H9 (cell line): ENCODE data around the gene DENND1A. TPM values are rescaled to one million over a fixed set of nuclear protein-coding genes. Genes with fewer than 3 reads are reported as not detected.

Experiments used
- DNase-seq: peaks from one replicate; pipeline ENCODE4 v3.0.0-alpha.2; 2017
- H2AFZ ChIP-seq: one replicate; pipeline ENCODE4 v1.6.1; 2013; ENCODE audit warnings: mild to moderate bottlenecking, low read length, control low read depth, moderate library complexity
- H2AK5ac ChIP-seq: 2 replicates; pipeline ENCODE4 v1.6.1; 2013; ENCODE audit warnings: low read length, control low read depth, mixed read lengths; ENCODE audit not compliant: insufficient read length
- H2BK120ac ChIP-seq: one replicate; pipeline ENCODE4 v1.6.1; 2013; ENCODE audit warnings: low read depth, mild to moderate bottlenecking, low read length, control low read depth, inconsistent platforms; ENCODE audit not compliant: poor library complexity, severe bottlenecking
- H2BK12ac ChIP-seq: 2 replicates; pipeline ENCODE4 v1.6.1; 2013; ENCODE audit warnings: low read length, control low read depth, mixed read lengths, low read depth; ENCODE audit not compliant: insufficient read length
- H2BK15ac ChIP-seq: 2 replicates; pipeline ENCODE4 v1.6.1; 2013; ENCODE audit warnings: low read depth, low read length, control low read depth
- H2BK20ac ChIP-seq: one replicate; pipeline ENCODE4 v1.6.1; 2013; ENCODE audit warnings: low read depth, mild to moderate bottlenecking, low read length, control low read depth, inconsistent platforms; ENCODE audit not compliant: poor library complexity, severe bottlenecking
- H2BK5ac ChIP-seq: 2 replicates; pipeline ENCODE4 v1.6.1; 2013; ENCODE audit warnings: low read length, control low read depth, mixed read lengths; ENCODE audit not compliant: insufficient read length
- H3K14ac ChIP-seq: 2 replicates; pipeline ENCODE4 v1.6.1; 2013; ENCODE audit warnings: low read length, control low read depth; ENCODE audit not compliant: insufficient read depth
- H3K18ac ChIP-seq: 2 replicates; pipeline ENCODE4 v1.6.1; 2013; ENCODE audit warnings: low read depth, mild to moderate bottlenecking, mixed read lengths, low read length, control low read depth; ENCODE audit not compliant: insufficient read length
- H3K23ac ChIP-seq: 2 replicates; pipeline ENCODE4 v1.6.1; 2013; ENCODE audit warnings: low read length, control low read depth, mixed read lengths, low read depth; ENCODE audit not compliant: insufficient read length
- H3K23me2 ChIP-seq: 2 replicates; pipeline ENCODE4 v1.6.1; 2013; ENCODE audit warnings: low read depth, mild to moderate bottlenecking, mixed read lengths, low read length, control low read depth; ENCODE audit not compliant: insufficient read length, poor library complexity, severe bottlenecking
- H3K27ac ChIP-seq: 2 replicates; pipeline ENCODE4 v1.5.1; 2013; ENCODE audit warnings: low read length, control low read depth, mixed read lengths, low read depth; ENCODE audit not compliant: insufficient read length
- H3K27me3 ChIP-seq: 2 replicates; pipeline ENCODE4 v1.6.1; 2013; ENCODE audit warnings: low read length, control low read depth, inconsistent platforms; ENCODE audit not compliant: insufficient read depth
- H3K4ac ChIP-seq: 2 replicates; pipeline ENCODE4 v1.6.1; 2013; ENCODE audit warnings: low read depth, mild to moderate bottlenecking, control low read depth, inconsistent platforms, low read length, moderate library complexity
- H3K4me1 ChIP-seq: 2 replicates; pipeline ENCODE4 v1.6.1; 2013; ENCODE audit warnings: low read length, control low read depth, inconsistent platforms; ENCODE audit not compliant: insufficient read depth
- H3K4me2 ChIP-seq: 2 replicates; pipeline ENCODE4 v1.6.1; 2013; ENCODE audit warnings: low read length, control low read depth, mixed read lengths; ENCODE audit not compliant: insufficient read length, insufficient read depth
- H3K56ac ChIP-seq: 2 replicates; pipeline ENCODE4 v1.6.1; 2013; ENCODE audit warnings: low read depth, mild to moderate bottlenecking, mixed read lengths, low read length, control low read depth; ENCODE audit not compliant: insufficient read length
- H3K79me1 ChIP-seq: 2 replicates; pipeline ENCODE4 v1.6.1; 2013; ENCODE audit warnings: low read depth, mild to moderate bottlenecking, moderate library complexity, low read length, control low read depth, inconsistent platforms; ENCODE audit not compliant: insufficient read depth, poor library complexity, severe bottlenecking
- H3K79me2 ChIP-seq: 2 replicates; pipeline ENCODE4 v1.6.1; 2013; ENCODE audit warnings: low read length, control low read depth, inconsistent platforms; ENCODE audit not compliant: insufficient read depth
- H3K9ac ChIP-seq: 2 replicates; pipeline ENCODE4 v1.6.1; 2013; ENCODE audit warnings: low read length, control low read depth, mixed read lengths; ENCODE audit not compliant: insufficient read length; ENCODE audit errors: extremely low read depth
- H3K9me3 ChIP-seq: one replicate; pipeline ENCODE4 v1.6.1; 2013; ENCODE audit warnings: low read depth, low read length, inconsistent platforms; ENCODE audit not compliant: control insufficient read depth
- H3T11ph ChIP-seq: one replicate; pipeline ENCODE4 v1.6.1; 2013; ENCODE audit warnings: mild to moderate bottlenecking, low read length, control low read depth, inconsistent platforms
- H4K20me1 ChIP-seq: one replicate; pipeline ENCODE4 v1.6.1; 2013; ENCODE audit not compliant: control insufficient read depth, insufficient read length, insufficient read depth
- H4K5ac ChIP-seq: 2 replicates; pipeline ENCODE4 v1.6.1; 2013; ENCODE audit warnings: low read depth, mild to moderate bottlenecking, mixed read lengths, low read length, control low read depth; ENCODE audit not compliant: insufficient read length
- H4K8ac ChIP-seq: replicated peaks from 2 replicates; pipeline ENCODE4 v1.6.1; 2013; ENCODE audit warnings: low read length, control low read depth, mixed read lengths, low read depth; ENCODE audit not compliant: insufficient read length
- H4K91ac ChIP-seq: 2 replicates; pipeline ENCODE4 v1.6.1; 2013; ENCODE audit warnings: low read depth, mild to moderate bottlenecking, moderate library complexity, mixed read lengths, low read length, control low read depth; ENCODE audit not compliant: insufficient read length
- H3K27ac Mint-ChIP-seq, 3 experiments: 2 replicates in 2 of 3; 3 replicates in 1 of 3; pipeline ENCODE4 v1.8.0; 2020 to 2021; ENCODE audit warnings: mixed read lengths in 3 of 3, mild to moderate bottlenecking in 1 of 3, moderate library complexity in 1 of 3
- H3K27me3 Mint-ChIP-seq: 2 replicates; pipeline ENCODE4 v1.8.0; 2021; ENCODE audit warnings: low read depth, mild to moderate bottlenecking, moderate library complexity, mixed read lengths
- H3K36me3 Mint-ChIP-seq, 3 experiments: 2 replicates in 2 of 3; 3 replicates in 1 of 3; pipeline ENCODE4 v1.8.0; 2020 to 2021; ENCODE audit warnings: low read depth in 3 of 3, mixed read lengths in 3 of 3; ENCODE audit not compliant: insufficient read depth in 1 of 3
- H3K4me1 Mint-ChIP-seq, 2 experiments: 2 replicates each; pipeline ENCODE4 v1.8.0; 2020; ENCODE audit warnings: mixed read lengths in 2 of 2
- H3K4me3 Mint-ChIP-seq, 2 experiments: 2 replicates in 1 of 2; 3 replicates in 1 of 2; pipeline ENCODE4 v1.8.0; 2020 to 2021; ENCODE audit warnings: mild to moderate bottlenecking in 2 of 2, mixed read lengths in 2 of 2, moderate library complexity in 1 of 2
- H3K9me3 Mint-ChIP-seq, 2 experiments: 2 replicates in 1 of 2; 3 replicates in 1 of 2; pipeline ENCODE4 v1.8.0; 2020; ENCODE audit warnings: mild to moderate bottlenecking in 2 of 2, mixed read lengths in 2 of 2, moderate library complexity in 1 of 2
- WGBS: extraction: QIAGEN DNeasy Blood & Tissue Kit; methylation state at CpG from one replicate; pipeline ENCODE4 v1.1.7; 2013; ENCODE audit warnings: missing lambda C conversion rate, low lambda C conversion rate, mixed read lengths; ENCODE audit not compliant: insufficient read length; ENCODE audit errors: extremely low coverage; 5-methylcytosine and 5-hydroxymethylcytosine counted together
- total RNA-seq: library from RNA; stranded (reverse); gene quantifications from 2 replicates; pipeline ENCODE4 v1.2.1, GENCODE V29; 2021
- TF ChIP-seq, protein P1 (sequence below): fragments of 200-600 bp; sonication (generic); conservative IDR thresholded peaks from 3 replicates; pipeline ENCODE4 v1.8.0; 2021; ENCODE audit warnings: antibody characterized with exemption, mild to moderate bottlenecking

The DENND1A gene
- total RNA-seq, 1 experiment from 2014 or later = 20.4 TPM

DNA sequence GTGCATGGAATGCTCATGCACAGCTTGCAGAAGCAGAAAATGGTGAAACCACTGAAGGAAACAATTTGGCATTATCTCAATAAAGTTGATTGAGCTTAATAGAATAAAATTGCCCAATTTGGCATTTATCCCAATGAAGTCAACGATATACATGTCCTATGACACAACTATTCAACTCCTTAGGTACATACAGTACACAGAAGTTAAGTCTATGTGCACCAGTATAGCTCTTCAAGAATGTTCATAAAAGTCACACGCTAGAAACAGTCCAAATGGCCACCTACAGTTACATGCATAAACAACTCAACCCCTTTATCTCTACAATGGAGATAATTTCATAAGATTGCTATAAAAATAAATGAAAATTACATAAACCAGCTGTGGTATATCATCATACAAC, 184.5 kb downstream of the DENND1A start:
- Histone ChIP-seq H4K91ac (no peak overlapping the region), H3K27me3 (no peaks in the 10 kb centered on the region), H4K5ac (no peak overlapping the region), H2BK15ac (no peak overlapping the region), H3K23me2 (no peaks in the 10 kb centered on the region), H2AFZ (no peak overlapping the region), H3K4ac (no peak overlapping the region), H3K4me1 (no peaks in the 10 kb centered on the region; the same call in 1 of the 2 replicates), H3K4me2 (no peak overlapping the region), H3K56ac (no peak overlapping the region), H3K18ac (no peak overlapping the region), H4K8ac (no peak overlapping the region), H3K27ac (no peak overlapping the region), H2BK20ac (no peak overlapping the region), H3K79me1 (no peaks in the 10 kb centered on the region), H3T11ph (no peak overlapping the region), H2BK120ac (no peak overlapping the region), H2BK12ac (no peak overlapping the region), H4K20me1 (no peaks in the 10 kb centered on the region), H3K79me2 (no peaks in the 10 kb centered on the region), H2AK5ac (no peak overlapping the region), H2BK5ac (no peak overlapping the region), H3K23ac (no peak overlapping the region), H3K9me3 (no peaks in the 10 kb centered on the region), H3K9ac (no peak overlapping the region), H3K14ac (no peak overlapping the region)
- TF ChIP-seq, protein P1, sequence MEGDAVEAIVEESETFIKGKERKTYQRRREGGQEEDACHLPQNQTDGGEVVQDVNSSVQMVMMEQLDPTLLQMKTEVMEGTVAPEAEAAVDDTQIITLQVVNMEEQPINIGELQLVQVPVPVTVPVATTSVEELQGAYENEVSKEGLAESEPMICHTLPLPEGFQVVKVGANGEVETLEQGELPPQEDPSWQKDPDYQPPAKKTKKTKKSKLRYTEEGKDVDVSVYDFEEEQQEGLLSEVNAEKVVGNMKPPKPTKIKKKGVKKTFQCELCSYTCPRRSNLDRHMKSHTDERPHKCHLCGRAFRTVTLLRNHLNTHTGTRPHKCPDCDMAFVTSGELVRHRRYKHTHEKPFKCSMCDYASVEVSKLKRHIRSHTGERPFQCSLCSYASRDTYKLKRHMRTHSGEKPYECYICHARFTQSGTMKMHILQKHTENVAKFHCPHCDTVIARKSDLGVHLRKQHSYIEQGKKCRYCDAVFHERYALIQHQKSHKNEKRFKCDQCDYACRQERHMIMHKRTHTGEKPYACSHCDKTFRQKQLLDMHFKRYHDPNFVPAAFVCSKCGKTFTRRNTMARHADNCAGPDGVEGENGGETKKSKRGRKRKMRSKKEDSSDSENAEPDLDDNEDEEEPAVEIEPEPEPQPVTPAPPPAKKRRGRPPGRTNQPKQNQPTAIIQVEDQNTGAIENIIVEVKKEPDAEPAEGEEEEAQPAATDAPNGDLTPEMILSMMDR = no peak
- Mint-ChIP-seq H3K4me1 (peaks cover 20 to 22% of the 10 kb centered on the region in 2 experiments), H3K4me3 (no peak overlapping the region), H3K9me3 (no peaks in the 10 kb centered on the region), H3K27me3 (no peaks in the 10 kb centered on the region), H3K27ac (no peak overlapping the region), H3K36me3 (no peaks in the 10 kb centered on the region)
- DNase-seq = no peak
- no CpG with 5 or more reads among the region's 2 CpGs for WGBS
